G401 (cell line): ENCODE data around the gene SPATA19. TPM values are rescaled to one million over a fixed set of nuclear protein-coding genes. Genes with fewer than 3 reads are reported as not detected.

Experiments
- DNase-seq: peaks from one replicate; pipeline ENCODE4 v3.0.0-alpha.2; 2015; ENCODE audit warnings: low spot score
- in situ Hi-C: cut with HindIII; loops from 2 replicates; pipeline ENCODE4 v1.10.0; 2016; ENCODE audit warnings: low sequenced_read_pairs, mixed read lengths
- total RNA-seq: library from RNA; depleted of rRNA; stranded (reverse); fragments of >200 nt; shearing (Covaris generic); gene quantifications from 2 replicates; pipeline ENCODE4 v1.2.3, GENCODE V29; 2014; rRNA removed

The SPATA19 gene
- total RNA-seq, 1 experiment from 2014 or later, result not detected

- in situ Hi-C loops, result no loop called here
- no peak for DNase-seq
Measured at GRCh38 chr11:133796043-133796795, 49.1 kb downstream of the SPATA19 start.

- no peak for DNase-seq
Measured at GRCh38 chr11:133795088-133795487, 50.2 kb downstream of the SPATA19 start.

GRCh38 chr11:133794205-133794604 is 51.1 kb downstream of the SPATA19 start:
- no peak for DNase-seq
- in situ Hi-C loops, result no loop called here

More at GRCh38 chr11:133795088-133795487, 50.2 kb downstream of the SPATA19 start:
- in situ Hi-C loops, result no loop called here

GRCh38 chr11:133793271-133794035 is 51.9 kb downstream of the SPATA19 start:
- in situ Hi-C loops, result no loop called here
- DNase-seq, result no peak

- DNase-seq, result no peak
- in situ Hi-C loops, result no loop called here
Measured at GRCh38 chr11:133790995-133791394, 54.3 kb downstream of the SPATA19 start.

Other genes with a start within 250 kb of the SPATA19 start
- 0.51 and 0.74 TPM in 2 replicates for gene IGSF9B, start 111.5 kb upstream of the SPATA19 start, total RNA-seq
- gene JAM3, start 223.6 kb upstream of the SPATA19 start, total RNA-seq, result 35.9 and 41.8 TPM in 2 replicates